ENCODE data around the gene DYNC2I2.
"Not testable (repeated sequence)": the region's sequence is repeated elsewhere in the genome, so short reads cannot be mapped to it uniquely, and the experiment has no call there.

Gene DYNC2I2

GRCh38 chr9:128593856-128594255 lies 62.8 kb downstream of the DYNC2I2 start:
- H3K27ac ChIP-seq, result no peak overlapping the region
- TF ChIP-seq ZFX (IDR thresholded peaks at IDR 0.05; ENCODE audit: borderline replicate concordance), result no peak
- TF ChIP-seq, protein P1, sequence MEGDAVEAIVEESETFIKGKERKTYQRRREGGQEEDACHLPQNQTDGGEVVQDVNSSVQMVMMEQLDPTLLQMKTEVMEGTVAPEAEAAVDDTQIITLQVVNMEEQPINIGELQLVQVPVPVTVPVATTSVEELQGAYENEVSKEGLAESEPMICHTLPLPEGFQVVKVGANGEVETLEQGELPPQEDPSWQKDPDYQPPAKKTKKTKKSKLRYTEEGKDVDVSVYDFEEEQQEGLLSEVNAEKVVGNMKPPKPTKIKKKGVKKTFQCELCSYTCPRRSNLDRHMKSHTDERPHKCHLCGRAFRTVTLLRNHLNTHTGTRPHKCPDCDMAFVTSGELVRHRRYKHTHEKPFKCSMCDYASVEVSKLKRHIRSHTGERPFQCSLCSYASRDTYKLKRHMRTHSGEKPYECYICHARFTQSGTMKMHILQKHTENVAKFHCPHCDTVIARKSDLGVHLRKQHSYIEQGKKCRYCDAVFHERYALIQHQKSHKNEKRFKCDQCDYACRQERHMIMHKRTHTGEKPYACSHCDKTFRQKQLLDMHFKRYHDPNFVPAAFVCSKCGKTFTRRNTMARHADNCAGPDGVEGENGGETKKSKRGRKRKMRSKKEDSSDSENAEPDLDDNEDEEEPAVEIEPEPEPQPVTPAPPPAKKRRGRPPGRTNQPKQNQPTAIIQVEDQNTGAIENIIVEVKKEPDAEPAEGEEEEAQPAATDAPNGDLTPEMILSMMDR (IDR thresholded peaks at IDR 0.05), result no peak

DNA sequence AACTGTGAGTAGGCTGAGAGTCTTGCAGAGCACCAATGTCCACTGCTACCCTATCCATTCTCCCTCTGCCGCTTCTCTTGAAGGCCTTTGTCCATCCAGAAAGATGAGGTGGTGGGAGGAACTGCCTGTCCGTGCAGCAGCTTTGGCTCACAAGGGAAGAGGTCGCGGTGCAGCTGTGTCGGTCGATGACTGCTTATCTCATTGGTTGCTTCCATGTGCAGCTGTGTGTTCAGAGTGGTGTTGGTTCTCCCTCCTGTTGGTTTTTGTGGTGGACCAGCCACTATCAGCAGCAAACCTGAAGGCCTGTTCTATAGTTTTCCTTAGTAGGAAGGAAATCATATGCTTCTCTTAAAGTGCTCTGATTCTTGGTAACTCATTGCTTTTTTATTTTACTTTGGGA lies 63.6 kb downstream of the DYNC2I2 start:
- no peak overlapping the region for H3K27ac ChIP-seq
- TF ChIP-seq, protein P1 (IDR thresholded peaks at IDR 0.05), result no peak
- TF ChIP-seq ZFX (IDR thresholded peaks at IDR 0.05; ENCODE audit: borderline replicate concordance), result no peak

- no peak overlapping the region for H3K27ac ChIP-seq
- TF ChIP-seq ZFX (IDR thresholded peaks at IDR 0.05; ENCODE audit: borderline replicate concordance), result no peak
- TF ChIP-seq, protein P1 (IDR thresholded peaks at IDR 0.05), result no peak
Observed at GRCh38 chr9:128588581-128589233, 67.9 kb downstream of the DYNC2I2 start.

DNA sequence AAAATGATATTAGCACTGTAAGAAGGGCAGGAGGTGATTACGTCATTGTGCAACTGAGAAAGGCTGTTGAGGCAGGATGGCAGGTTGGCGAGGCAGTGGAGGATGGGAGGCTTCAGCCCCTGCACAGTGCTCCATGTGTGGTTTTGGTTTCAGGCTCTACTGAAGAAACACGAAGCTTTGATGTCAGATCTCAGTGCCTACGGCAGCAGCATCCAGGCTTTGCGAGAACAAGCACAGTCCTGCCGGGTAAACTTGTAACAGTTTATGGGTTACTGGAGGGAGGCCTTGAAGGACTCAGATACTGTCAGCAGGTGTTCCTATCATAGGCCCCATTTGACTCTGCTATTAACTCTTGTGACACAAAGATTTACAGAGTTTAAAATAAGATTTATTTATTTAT lies 69.2 kb downstream of the DYNC2I2 start:
- TF ChIP-seq, protein P1 (IDR thresholded peaks at IDR 0.05), result no peak
- TF ChIP-seq ZFX (IDR thresholded peaks at IDR 0.05; ENCODE audit: borderline replicate concordance), result no peak
- H3K27ac ChIP-seq, result no peak overlapping the region

DNA sequence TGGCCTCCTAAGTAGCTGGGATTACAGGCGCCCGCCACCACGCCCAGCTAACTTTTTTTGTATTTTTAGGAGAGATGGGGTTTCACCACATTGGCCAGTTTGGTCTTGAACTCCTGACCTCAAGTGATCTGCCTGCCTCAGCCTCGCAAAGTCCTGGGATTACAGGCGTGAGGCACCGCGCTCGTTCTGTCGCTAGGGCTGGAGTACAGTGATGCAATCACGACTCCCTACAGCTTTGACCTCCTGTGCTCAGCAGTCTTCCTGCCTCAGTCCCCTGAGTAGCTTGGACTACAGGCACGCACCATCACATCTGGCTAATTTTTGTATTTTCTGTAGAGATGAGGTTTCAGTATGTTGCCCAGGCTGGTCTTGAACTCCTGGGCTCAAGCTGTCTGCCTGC lies 69.7 kb downstream of the DYNC2I2 start:
- not testable (repeated sequence) for H3K27ac ChIP-seq

- H3K27ac ChIP-seq, result not testable (repeated sequence)
Observed at GRCh38 chr9:128585155-128585554, 71.5 kb downstream of the DYNC2I2 start.
